Right renal cortex interstitium (tissue), 3 donors: ENCODE results near the gene DNM3. TPM values are rescaled to one million over a fixed set of nuclear protein-coding genes. Genes with fewer than 3 reads are reported as not detected.

Experiments
- DNase-seq, 3 donors: peaks; one replicate each; pipeline ENCODE4 v3.0.0-alpha.2; 2013; ENCODE audit warnings: low read depth in 3 of 3, low spot score in 2 of 3
- polyA plus RNA-seq, 3 donors: library from polyadenylated mRNA; unstranded; fragments of 120-200 nt; gene quantifications; one replicate each; pipeline ENCODE4 v1.2.1, GENCODE V29; 2013; ENCODE audit not compliant: insufficient read length in 3 of 3

DNM3 gene
- polyA plus RNA-seq, 3 donors: 4.5 to 5.4 (median 5.4) TPM

DNA sequence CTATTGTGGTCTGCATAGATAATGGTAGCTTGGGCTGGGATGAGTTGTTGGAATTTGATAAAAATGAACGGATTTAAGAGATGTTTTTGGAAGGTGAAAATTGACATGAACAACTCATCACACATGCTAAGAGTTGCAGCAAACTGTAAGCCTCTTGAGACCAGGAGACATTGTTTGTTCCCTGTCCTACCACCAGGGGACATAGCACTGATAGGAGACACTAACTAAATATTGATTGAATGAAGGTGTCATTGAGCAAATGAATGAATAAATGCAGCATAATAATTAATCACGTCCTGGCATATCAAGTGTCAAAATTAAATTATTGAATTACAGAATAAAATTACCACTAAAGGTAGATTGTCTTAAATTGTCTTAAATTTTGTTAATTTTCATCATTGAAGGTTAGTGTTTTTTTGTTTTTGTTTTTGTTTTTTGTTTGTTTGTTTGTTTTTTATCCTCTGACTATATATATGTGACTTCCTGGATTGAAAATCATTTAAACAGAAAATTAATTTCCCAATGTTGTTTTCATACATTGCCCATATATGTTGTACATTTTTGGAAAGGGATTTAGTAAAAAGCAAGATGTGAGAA lies 293.9 kb downstream of the DNM3 start:
- no peak for DNase-seq

DNA sequence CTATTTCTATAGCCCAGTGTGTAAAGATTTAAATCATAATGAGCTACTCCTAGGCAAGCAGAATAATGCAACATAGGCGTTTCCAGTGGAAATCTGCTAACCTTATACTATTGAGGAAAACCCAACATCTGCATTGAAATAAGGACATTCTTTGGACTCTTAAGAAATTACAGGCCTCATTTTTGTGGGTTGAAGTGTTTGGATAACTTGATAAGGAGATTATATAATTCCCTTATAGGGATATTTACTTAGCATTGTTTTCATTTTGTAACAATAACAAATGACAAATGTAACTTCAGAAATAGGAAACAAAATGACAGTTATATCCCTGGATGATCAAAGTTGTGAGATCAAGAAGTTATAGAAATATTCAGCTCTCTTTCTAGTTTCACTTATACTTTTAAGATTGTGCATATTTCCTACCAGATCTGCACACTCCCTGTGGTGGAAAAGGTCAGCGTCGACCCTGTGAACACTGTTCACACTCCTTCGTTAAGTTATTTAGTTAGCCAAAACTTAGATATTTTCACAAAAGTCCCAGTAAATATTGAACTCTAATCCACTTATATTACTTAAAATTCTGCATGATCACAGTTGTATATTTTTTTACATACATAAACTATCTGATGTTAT lies 294.8 kb downstream of the DNM3 start:
- no peak for DNase-seq

DNA sequence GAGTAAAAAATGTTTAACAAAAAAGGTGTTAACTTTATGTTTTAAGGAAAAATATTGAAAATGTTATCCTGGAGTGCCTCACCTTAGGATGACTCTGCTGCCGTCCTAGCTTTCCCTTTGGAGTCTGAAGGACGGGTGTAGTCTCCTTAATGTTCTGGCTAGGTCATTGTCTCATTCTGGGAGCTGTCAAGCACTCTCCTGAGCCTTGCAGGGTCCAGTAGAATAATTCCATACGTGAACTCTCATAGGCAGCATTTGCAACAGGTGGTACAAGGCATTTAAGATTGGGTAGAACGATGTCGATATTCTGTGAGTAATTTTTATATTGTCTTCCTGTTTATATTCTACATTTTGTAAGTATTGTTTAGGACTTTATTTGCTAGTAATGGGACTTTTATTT lies 295.6 kb downstream of the DNM3 start:
- no peak for DNase-seq

GRCh38 chr1:172137703-172138454 lies 296.6 kb downstream of the DNM3 start:
- no peak for DNase-seq

DNA sequence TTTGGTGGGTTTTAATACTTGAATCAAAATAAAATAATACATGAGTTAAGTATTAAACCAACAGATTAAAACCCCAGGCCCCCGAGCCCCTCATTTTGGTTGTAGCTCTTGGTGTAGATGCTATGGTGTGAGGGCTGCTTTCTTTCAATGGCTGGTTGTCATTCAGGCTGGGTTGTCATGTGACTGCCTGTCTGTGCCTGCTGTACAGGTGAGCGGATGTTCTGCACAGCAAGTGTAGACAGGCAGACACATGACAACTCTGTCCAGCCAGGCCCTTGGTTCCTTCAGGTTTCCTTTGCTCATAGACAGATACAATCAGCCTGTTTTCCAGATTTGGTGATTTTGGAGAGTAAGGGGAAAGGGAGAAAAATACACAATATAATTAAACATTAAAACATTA lies 297.3 kb downstream of the DNM3 start:
- DNase-seq: no peak

GRCh38 chr1:172139196-172139595 lies 297.9 kb downstream of the DNM3 start:
- DNase-seq: no peak

DNA sequence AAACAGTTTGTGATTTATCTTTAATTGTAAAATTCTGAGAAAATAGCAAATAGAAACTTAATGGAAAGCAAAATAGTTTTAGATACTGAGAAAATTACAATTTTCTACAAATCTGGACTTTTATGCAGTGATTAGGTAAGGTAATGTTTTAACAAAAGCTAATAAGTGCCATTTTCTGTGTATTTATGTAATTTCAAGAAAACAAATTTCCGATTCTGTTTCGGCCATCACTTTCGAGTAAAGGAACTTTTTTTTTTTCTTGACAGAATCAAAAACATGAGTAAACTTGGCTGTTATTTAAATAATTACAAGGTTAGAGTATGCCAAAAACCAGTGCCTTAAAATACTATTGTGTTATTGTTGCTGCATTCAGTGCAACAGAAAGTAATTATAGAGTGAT lies 298.8 kb downstream of the DNM3 start:
- DNase-seq: no peak

GRCh38 chr1:172140591-172140990 lies 299.3 kb downstream of the DNM3 start:
- DNase-seq: no peak

GRCh38 chr1:172141341-172141881 lies 300.1 kb downstream of the DNM3 start:
- no peak for DNase-seq

- no peak for DNase-seq
These were observed 301.0 kb downstream of the DNM3 start for GRCh38 chr1:172142324-172142723.

- no peak for DNase-seq
These were observed 302.2 kb downstream of the DNM3 start for GRCh38 chr1:172143384-172144055.

GRCh38 chr1:172144445-172145061 lies 303.3 kb downstream of the DNM3 start:
- DNase-seq: peak in 2 of 3 donors; percentile 75 to 86

GRCh38 chr1:172145231-172145651 lies 303.9 kb downstream of the DNM3 start:
- DNase-seq: no peak

DNA sequence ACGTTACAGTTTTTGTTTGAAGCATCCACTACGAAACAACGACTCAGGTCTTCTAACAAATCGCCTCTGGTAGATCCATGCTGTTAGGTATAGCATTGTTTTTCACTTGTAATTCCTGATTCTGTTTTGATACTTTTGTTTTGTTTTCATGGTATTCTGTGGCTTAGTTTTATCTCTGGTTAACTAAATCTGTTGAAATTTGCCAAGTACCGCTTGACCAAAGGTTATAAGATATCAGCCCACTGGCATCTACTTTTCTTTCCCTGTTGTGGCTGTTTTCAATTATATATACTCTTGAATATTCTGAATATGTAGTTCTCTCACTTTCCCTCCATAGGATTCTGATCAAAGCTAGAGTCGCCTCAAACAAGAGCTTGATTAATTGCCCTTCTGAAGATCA lies 304.4 kb downstream of the DNM3 start:
- DNase-seq: no peak

GRCh38 chr1:172146141-172146850 lies 305.0 kb downstream of the DNM3 start:
- DNase-seq: no peak

- DNase-seq: no peak
These were observed 306.2 kb downstream of the DNM3 start for GRCh38 chr1:172147541-172147940.

- DNase-seq: no peak
These were observed 306.9 kb downstream of the DNM3 start for GRCh38 chr1:172148213-172148612.

DNA sequence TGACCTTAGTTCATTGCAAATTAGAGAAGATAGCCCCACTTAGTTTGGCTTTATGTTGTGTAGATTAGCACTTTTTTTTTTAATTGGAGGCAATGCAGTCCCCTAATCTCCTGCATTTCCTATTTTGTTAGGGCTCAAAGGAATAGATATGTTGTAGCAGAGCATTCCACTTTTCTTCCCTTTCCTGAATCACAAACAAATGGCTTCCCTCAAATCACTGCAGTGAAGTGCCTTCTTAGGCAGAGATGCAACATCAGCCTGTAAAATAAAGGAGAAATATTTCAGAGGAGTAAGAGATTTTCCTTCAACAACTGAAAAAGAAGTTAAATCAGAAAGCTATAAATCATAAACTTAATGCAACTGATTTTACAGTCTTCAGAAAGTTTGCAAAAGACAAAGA lies 307.4 kb downstream of the DNM3 start:
- no peak for DNase-seq

GRCh38 chr1:172149346-172149745 lies 308.0 kb downstream of the DNM3 start:
- no peak for DNase-seq

DNA sequence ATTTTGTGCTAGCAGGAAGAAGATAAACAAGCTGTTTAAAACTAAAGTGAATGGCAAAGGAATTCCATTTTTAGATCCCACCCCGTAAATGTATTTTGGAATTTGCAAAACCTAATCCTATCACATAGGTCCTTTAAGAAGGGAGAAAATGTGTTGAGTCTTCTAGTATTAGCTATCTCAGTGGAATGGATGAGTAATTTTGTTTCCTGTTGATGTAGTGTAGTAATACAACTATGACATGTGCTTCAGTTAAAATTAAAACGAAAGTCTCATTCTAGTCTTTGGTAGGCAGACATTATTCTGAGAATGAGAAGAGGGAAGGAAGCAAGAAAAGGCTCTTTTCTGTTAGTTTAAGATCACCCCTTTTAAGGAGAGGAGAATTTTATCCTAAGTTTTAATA lies 313.3 kb downstream of the DNM3 start:
- no peak for DNase-seq
